ENCODE measurements around the gene DOCK1.

- TF ChIP-seq CTCF (IDR thresholded peaks at IDR 0.05): no peak
- TF ChIP-seq ZFX (IDR thresholded peaks at IDR 0.05; ENCODE audit: borderline replicate concordance): no peak
These were observed 142.0 kb downstream of the DOCK1 start for GRCh38 chr10:127046975-127047877.

All from 22Rv1 (cell line).